Effector memory CD8-positive, alpha-beta T cell (primary cell): ENCODE results near the gene ACR.
A peak's percentile ranks its signal among the peaks of the same experiment; 100 is the strongest.

ENCODE experiments used
- ATAC-seq: fragments of 150-1000 bp; cut with Tn5 transposase; replicated peaks from 2 replicates; pipeline ENCODE4 v1.10.0; 2021; ENCODE audit warnings: mild to moderate bottlenecking, moderate library complexity
- DNase-seq, 3 experiments: peaks; one replicate each; pipeline ENCODE4 v3.0.0; 2021
- H3K27ac Mint-ChIP-seq, 2 donors: one replicate each; pipeline ENCODE4 v1.8.0; 2022; ENCODE audit warnings: mild to moderate bottlenecking in 2 of 2, mixed read lengths in 2 of 2, moderate library complexity in 2 of 2
- H3K27me3 Mint-ChIP-seq, 2 donors: one replicate each; pipeline ENCODE4 v1.8.0; 2022; ENCODE audit warnings: mixed read lengths in 2 of 2
- H3K36me3 Mint-ChIP-seq: one replicate; pipeline ENCODE4 v1.8.0; 2022; ENCODE audit warnings: mild to moderate bottlenecking, moderate library complexity, mixed read lengths; ENCODE audit not compliant: insufficient read depth
- H3K4me1 Mint-ChIP-seq, 2 donors: one replicate each; pipeline ENCODE4 v1.8.0; 2022; ENCODE audit warnings: low read depth in 2 of 2, mixed read lengths in 2 of 2
- H3K4me3 Mint-ChIP-seq, 2 donors: one replicate each; pipeline ENCODE4 v1.8.0; 2022; ENCODE audit warnings: mild to moderate bottlenecking in 2 of 2, mixed read lengths in 2 of 2, moderate library complexity in 2 of 2
- H3K9me3 Mint-ChIP-seq, 2 donors: one replicate each; pipeline ENCODE4 v1.8.0; 2022; ENCODE audit warnings: mixed read lengths in 2 of 2

The ACR gene

DNA sequence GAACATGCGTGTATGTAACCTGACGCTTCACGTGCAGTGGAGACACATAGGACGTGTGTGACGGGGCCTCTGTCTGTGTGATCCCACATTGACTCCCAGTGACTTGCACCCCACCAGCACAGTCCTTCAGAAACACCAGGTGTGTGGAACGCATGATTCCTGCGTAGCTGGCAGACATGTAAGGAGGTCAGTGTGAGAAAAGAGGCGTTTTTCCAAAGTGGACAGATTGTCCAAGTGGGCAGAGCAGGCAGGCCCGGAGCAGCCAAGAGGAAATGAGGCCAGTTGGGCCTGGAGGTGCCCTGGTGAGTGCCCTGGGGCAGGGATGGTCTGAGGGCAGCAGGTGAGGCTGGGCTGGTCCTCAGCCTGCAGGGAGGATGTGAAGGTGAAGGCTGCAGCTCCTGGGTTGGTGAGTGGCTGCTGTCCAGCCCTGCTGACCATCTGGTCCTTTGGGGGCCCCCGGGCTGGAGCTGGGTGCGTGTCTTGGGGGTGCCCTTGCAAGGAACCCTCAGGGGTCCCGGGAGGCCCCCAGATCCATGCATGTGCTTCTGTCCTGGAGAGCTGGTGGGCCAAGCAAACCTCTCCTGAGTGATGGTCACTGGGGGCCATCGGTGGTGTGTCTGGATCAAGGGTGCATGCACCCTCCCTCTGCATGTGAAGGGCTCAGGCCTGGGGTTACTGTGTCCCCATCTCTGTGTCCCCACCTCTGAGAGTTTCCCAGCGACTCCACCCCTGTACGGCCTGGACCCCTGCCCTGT, 38.8 kb upstream of the ACR start:
- H3K4me3 Mint-ChIP-seq = no peak overlapping the region
- DNase-seq (no peak), ATAC-seq (no peak)
- H3K27me3 Mint-ChIP-seq = peaks cover 18 to 56% of the 10 kb centered on the region in 2 donors
- no peaks in the 10 kb centered on the region for H3K36me3 Mint-ChIP-seq
- H3K9me3 Mint-ChIP-seq = no peaks in the 10 kb centered on the region
- no peak overlapping the region for H3K27ac Mint-ChIP-seq
- H3K4me1 Mint-ChIP-seq = peaks cover 7 to 10% of the 10 kb centered on the region in 2 donors

DNA sequence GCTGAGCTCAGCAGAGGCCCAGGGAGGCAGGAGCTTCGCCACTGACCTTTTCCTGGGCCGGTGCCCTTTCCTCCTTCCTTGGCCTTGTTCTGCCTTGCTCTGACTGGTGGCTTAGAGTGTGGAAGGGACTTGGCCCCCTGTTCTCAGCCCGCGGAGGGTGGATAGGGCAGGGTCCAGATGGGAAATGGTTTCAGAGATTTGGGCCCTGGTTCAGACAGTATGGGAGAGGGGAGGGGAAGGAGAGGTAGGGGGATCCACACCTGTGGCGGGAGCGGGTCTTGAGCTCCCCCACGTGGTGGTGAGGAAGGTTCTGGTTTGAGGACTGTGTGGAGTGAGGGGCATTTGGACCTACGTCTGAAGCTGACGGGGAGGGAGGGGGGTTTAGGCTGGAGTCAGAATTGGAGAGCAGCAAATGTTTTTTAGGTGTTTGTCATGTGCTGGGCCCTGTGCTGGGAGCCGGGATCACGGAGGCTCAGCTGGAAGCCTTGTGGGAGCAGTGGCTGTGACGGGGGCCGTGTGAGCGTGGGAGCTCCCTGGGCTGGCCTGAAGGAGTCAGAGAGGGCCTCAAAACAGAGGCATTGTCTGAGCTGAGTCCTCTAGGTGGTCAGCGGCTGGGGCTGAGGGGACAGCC, 38.1 kb upstream of the ACR start:
- no peak for DNase-seq
- Mint-ChIP-seq H3K27me3 (peaks cover 18 to 52% of the 10 kb centered on the region in 2 donors), H3K4me1 (peaks cover 7 to 10% of the 10 kb centered on the region in 2 donors), H3K9me3 (no peaks in the 10 kb centered on the region), H3K4me3 (no peak overlapping the region), H3K27ac (peak overlapping the region; percentile 41 to 67), H3K36me3 (no peaks in the 10 kb centered on the region)
- no peak for ATAC-seq

DNA sequence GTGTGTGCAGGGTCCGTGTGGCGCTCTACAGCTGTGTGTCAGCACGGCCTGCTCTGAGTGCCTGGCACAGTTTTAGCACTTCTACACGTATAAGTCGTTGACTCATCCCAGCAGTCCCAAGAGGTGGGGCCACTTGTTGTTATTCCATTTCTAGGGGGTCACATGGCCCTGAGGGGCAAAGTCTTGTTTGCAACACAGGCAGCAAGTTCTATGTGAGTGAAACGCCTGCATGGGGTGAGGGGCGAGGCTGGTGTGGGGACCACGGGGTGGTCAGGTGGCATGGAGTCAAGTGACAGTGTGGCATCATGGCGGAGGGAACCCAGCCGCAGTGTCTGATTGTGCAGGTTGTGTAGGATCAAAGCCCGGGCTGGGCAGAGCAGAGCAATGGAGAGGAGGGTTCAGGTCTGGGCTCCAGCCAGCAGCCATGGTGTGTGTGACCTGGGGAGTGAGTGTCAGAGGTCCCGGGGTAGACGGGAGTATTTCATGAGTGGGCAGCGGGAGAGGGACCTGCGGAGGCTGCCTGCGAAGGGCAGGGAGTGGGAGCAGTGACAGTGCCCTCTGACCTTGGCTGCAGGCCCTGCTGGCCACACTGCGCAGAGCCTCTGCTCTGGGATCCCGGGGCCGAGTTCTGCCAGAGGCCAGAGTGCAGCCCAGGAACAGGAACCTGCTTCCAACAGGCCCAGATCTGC, 37.5 kb upstream of the ACR start:
- Mint-ChIP-seq H3K4me1 (peaks cover 7 to 10% of the 10 kb centered on the region in 2 donors), H3K9me3 (no peaks in the 10 kb centered on the region), H3K27me3 (peaks cover 18 to 45% of the 10 kb centered on the region in 2 donors), H3K27ac (peak overlapping the region in 1 of 2 donors; percentile 67), H3K36me3 (no peaks in the 10 kb centered on the region), H3K4me3 (no peak overlapping the region)
- ATAC-seq (no peak), DNase-seq (no peak)

DNA sequence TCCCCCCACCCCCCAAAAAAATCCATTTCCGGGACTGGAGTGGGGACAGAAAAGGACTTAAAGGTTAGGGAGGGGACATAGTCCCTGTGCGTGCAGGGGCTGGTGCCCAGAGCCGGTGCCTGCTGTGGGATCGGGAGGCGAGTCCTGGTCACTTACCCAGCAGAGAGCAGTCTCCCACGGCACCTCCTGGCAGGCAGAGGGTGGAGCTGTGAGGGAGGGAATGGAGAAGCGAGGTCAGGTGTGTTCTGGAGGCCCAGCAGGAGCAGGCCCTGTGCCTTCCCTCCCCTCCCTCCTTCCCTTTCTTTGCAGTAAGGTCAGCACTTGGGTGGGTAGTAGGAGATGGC, 37.0 kb upstream of the ACR start:
- no peaks in the 10 kb centered on the region for H3K9me3 Mint-ChIP-seq
- H3K4me3 Mint-ChIP-seq = no peak overlapping the region
- peaks cover 7 to 10% of the 10 kb centered on the region in 2 donors for H3K4me1 Mint-ChIP-seq
- ATAC-seq (no peak), DNase-seq (no peak)
- H3K36me3 Mint-ChIP-seq = no peaks in the 10 kb centered on the region
- peaks cover 18 to 40% of the 10 kb centered on the region in 2 donors for H3K27me3 Mint-ChIP-seq
- no peak overlapping the region for H3K27ac Mint-ChIP-seq

DNA sequence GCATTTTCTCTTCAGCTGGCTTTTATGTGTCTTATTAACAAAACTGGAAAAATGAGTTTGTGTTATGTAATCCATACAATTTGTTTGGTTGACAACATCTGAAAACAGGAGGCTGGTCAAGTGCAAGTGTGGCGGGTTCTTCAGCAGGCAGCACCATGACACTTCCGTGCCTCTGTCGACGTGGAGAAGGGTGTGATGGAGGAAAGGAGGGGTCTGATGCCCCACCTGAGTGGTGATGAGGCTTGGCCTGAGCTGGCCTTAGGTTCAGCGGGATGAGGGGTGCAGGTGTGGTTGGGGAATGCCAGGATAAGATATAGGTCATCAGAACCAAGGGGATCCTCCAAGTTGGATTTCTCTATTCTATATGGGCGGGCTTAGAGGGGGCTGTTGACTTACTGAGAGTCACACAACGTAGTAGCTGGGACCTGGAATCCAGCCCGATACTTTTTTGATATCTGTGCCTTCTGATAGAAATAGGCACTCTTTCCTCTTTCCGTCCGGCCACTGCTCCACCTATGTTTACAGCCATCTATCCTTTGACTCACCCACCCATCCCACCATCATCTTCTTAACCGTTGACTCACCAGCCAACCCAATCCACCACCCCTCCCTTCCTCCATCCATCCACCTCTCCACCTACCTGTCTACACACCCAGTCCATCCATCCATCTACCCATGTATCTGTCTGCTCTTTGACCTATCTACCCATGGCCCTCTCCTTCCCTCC, 36.4 kb upstream of the ACR start:
- Mint-ChIP-seq H3K4me3 (no peak overlapping the region), H3K4me1 (peaks cover 7 to 10% of the 10 kb centered on the region in 2 donors), H3K27ac (peak overlapping the region in 1 of 2 donors; percentile 76), H3K9me3 (no peaks in the 10 kb centered on the region), H3K27me3 (peaks cover 18 to 39% of the 10 kb centered on the region in 2 donors), H3K36me3 (no peaks in the 10 kb centered on the region)
- no peak for DNase-seq
- ATAC-seq = no peak

DNA sequence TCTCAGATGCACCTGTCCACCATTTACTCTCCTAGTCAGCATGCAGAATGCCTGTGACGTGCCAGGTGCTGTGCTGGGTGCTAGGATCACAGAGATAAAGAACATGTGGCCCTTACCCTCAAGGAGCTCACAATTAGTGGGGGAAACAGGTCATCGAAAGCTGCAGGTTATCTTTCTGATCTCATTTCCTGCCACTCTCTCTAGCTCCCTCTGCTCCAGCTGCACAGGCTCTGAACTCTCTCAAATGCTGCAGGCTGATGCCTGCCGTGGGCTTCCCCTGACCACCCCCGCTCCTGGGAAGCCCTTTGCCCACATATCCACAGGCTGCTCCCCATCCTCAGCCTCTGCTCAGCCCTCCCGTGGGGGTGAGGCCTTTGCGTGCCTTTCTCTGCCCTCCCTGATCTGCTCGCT, 35.7 kb upstream of the ACR start:
- Mint-ChIP-seq H3K4me1 (peaks cover 7 to 10% of the 10 kb centered on the region in 2 donors), H3K27me3 (peaks cover 18 to 40% of the 10 kb centered on the region in 2 donors), H3K4me3 (no peak overlapping the region), H3K36me3 (no peaks in the 10 kb centered on the region), H3K9me3 (no peaks in the 10 kb centered on the region), H3K27ac (peak overlapping the region; percentile 7 to 76)
- ATAC-seq (peak; percentile 24), DNase-seq (no peak)

DNA sequence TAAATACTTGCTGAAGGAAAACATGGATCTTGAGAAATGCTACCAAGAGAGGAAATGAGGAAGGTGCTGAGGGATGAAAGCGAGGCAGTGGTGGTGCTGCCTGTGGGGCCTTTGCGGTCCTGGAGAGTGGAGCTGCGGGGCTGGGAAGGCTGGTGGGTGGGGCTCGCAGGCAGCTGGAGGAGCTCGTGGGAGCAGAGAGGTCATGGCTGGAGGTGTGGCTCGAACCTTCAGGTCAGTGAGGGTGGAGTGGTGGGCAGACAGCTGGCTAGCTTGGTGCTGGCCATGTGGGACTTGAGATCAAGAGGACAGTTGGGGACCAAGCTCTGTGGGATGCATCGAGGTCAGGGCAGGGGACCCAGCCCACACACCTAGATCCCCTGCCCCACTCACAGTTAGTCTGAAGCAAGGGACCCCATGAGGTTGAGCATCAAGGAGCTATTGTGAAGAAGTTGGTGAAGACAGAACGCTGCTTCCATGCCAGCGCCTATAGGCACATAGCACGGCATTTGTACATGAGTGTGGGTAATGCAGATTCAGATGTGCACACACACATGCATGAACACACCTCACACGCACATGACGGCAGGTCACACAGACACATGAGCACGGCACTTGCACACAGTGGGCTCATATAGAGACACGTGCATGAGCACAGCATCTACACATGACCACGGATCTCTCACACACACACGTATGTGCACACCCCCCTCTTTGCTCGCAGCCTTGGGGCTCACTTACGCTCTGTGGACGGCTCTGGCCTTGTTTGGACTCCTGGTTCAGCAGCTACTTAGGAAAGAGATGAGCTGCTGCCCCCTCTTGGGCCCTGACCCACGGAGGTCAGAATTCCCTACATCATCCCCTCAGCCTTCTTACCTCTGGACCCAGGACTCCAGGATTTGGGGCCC, 34.9 kb upstream of the ACR start:
- peak overlapping the region; percentile 7 to 76 for H3K27ac Mint-ChIP-seq
- no peaks in the 10 kb centered on the region for H3K9me3 Mint-ChIP-seq
- H3K27me3 Mint-ChIP-seq = peaks cover 18 to 48% of the 10 kb centered on the region in 2 donors
- ATAC-seq = no peak
- no peak overlapping the region for H3K4me3 Mint-ChIP-seq
- H3K4me1 Mint-ChIP-seq = peaks cover 7 to 10% of the 10 kb centered on the region in 2 donors
- no peak for DNase-seq
- no peaks in the 10 kb centered on the region for H3K36me3 Mint-ChIP-seq

DNA sequence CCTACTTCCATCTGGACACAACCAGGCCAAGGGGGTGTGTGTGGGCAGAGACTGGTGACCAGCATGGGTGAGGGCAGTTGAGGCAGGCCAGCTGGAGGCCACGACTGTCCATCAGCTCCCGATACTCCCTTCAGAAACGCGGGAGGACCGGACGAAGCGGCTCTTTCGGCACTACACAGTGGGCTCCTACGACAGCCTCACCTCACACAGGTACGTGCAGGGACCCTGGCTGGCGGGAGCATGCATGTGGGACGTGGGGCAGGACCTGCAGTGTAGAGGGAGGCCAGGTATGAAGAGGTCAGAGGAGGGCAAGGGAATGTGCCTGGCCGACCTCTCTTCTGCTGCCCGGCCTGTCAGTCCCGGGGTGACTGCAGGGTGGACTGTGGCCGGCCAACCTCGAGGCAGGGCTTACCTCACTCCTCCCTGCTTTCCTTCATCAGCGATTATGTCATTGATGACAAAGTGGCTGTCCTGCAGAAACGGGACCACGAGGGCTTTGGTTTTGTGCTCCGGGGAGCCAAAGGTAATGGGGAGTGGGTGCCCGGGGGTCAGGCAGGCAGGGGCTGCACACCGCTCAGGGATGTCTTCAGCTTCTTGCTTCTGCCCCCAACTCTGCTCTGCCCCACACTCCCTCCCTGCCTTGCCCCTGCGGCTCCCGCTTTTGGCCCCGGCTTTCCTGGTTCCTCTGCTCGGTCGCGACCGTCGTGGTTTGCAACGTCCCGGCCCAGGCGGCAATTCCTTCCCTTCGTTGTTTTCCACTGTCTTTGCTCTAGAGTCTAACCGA, 34.1 kb upstream of the ACR start:
- Mint-ChIP-seq H3K27ac (no peak overlapping the region), H3K9me3 (no peaks in the 10 kb centered on the region), H3K36me3 (no peaks in the 10 kb centered on the region), H3K27me3 (peaks cover 16 to 51% of the 10 kb centered on the region in 2 donors), H3K4me3 (no peak overlapping the region), H3K4me1 (peaks cover 7 to 10% of the 10 kb centered on the region in 2 donors)
- no peak for DNase-seq
- ATAC-seq = no peak

DNA sequence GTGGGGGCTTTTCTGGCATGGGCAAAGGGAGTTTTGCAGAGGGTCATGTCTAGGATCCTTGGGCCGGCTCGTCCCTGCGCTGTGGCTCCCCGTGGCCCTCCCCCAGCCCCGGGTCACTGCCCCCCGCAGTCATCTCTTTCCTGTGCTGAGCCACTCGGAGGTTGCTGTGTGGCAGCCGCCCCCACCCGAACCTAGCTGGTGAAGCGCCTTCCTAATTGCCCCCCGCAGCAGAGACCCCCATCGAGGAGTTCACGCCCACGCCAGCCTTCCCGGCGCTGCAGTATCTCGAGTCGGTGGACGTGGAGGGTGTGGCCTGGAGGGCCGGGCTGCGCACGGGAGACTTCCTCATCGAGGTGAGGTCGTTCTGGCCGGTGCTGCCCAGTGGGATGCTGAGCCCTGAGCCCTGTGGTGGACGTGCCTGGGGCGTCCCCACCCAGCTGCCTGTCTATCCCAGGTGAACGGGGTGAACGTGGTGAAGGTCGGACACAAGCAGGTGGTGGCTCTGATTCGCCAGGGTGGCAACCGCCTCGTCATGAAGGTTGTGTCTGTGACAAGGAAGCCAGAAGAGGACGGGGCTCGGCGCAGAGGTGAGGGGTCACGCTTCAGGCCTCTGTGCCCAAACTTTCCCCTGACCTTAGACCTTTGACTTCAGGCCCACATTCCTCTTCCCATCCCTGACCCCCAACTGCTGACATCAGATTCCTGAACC, 33.3 kb upstream of the ACR start:
- Mint-ChIP-seq H3K9me3 (no peaks in the 10 kb centered on the region), H3K4me1 (peaks cover 7 to 10% of the 10 kb centered on the region in 2 donors), H3K27me3 (peaks cover 13 to 47% of the 10 kb centered on the region in 2 donors), H3K36me3 (no peaks in the 10 kb centered on the region), H3K4me3 (no peak overlapping the region), H3K27ac (no peak overlapping the region)
- DNase-seq = no peak
- ATAC-seq = no peak

DNA sequence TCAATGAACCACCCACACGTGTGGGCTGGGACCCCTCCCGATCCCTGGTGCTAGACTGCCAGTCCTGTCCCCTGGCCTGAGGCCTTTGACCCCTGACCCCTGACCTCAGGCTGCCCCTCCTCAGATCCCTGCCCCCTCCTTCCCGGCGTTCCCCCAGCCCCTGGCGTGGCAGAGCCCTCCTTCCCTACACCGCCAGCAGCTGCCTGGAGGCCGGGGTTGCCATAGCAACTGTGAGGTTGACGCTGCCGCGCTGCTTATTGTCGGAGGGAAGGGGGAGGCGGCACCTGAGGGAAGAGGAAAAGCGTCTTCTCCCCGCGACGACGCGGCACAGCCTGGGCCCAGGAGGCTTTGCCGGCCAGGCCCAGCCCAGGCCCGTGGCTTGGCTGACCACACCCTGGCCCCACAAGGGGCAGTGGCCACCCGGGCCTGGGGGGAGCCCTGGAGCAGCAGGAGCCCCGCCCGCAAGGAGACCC, 32.7 kb upstream of the ACR start:
- Mint-ChIP-seq H3K27me3 (peaks cover 13 to 49% of the 10 kb centered on the region in 2 donors), H3K4me3 (no peak overlapping the region), H3K27ac (no peak overlapping the region), H3K4me1 (peaks cover 7 to 10% of the 10 kb centered on the region in 2 donors), H3K9me3 (no peaks in the 10 kb centered on the region), H3K36me3 (no peaks in the 10 kb centered on the region)
- ATAC-seq = no peak
- DNase-seq = no peak

DNA sequence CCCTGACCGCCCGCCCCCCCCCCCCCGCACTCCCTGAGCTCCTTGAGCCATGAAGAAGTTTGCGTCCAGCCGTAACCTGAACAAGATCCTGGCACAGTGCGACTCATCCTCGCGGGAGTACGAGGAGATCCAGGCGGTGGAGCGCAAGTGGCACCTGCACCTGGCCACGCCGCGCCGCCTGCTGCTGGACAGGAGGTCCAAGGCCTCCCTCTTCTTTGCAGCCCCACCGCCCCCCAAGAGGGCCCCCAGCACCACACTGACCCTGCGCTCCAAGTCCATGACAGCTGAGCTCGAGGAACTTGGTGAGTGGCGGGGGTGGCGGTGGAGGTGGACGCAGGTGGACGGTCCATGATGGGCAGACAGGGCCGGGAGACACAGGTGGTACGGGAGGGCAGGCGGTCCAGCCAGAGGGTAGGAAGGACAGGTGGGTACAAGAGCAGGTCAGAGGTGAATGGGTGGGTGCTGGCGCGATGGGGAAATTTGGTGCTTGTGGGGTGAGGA, 32.1 kb upstream of the ACR start:
- no peak overlapping the region for H3K27ac Mint-ChIP-seq
- ATAC-seq (no peak), DNase-seq (no peak)
- no peak overlapping the region for H3K4me3 Mint-ChIP-seq
- H3K36me3 Mint-ChIP-seq = no peaks in the 10 kb centered on the region
- H3K9me3 Mint-ChIP-seq = no peaks in the 10 kb centered on the region
- H3K27me3 Mint-ChIP-seq = peaks cover 18 to 49% of the 10 kb centered on the region in 2 donors
- H3K4me1 Mint-ChIP-seq = peaks cover 7 to 10% of the 10 kb centered on the region in 2 donors
